Activated naive CD8-positive, alpha-beta T cell treated with anti-CD3 and anti-CD28 coated beads, Interleukin-2, amount 50 U/mL, for 24 hours (primary cell): ENCODE measurements around the gene TSTD2.

ENCODE experiments used
- ATAC-seq: fragments of 150-1000 bp; cut with Tn5 transposase; one replicate; pipeline ENCODE4 v1.10.0; 2021
- DNase-seq: peaks from one replicate; pipeline ENCODE4 v3.0.0; 2021
- H3K27ac Mint-ChIP-seq: one replicate; pipeline ENCODE4 v1.8.0; 2021; ENCODE audit warnings: mild to moderate bottlenecking, mixed read lengths
- H3K27me3 Mint-ChIP-seq: one replicate; pipeline ENCODE4 v1.8.0; 2021; ENCODE audit warnings: mixed read lengths
- H3K36me3 Mint-ChIP-seq: one replicate; pipeline ENCODE4 v1.8.0; 2021; ENCODE audit warnings: low read depth, mixed read lengths
- H3K4me1 Mint-ChIP-seq: one replicate; pipeline ENCODE4 v1.8.0; 2021; ENCODE audit warnings: mixed read lengths
- H3K4me3 Mint-ChIP-seq: one replicate; pipeline ENCODE4 v1.8.0; 2021; ENCODE audit warnings: mild to moderate bottlenecking, moderate library complexity, mixed read lengths
- H3K9me3 Mint-ChIP-seq: one replicate; pipeline ENCODE4 v1.8.0; 2021; ENCODE audit warnings: mixed read lengths

The TSTD2 gene

GRCh38 chr9:97556721-97557605 lies 76.2 kb downstream of the TSTD2 start:
- H3K4me3 Mint-ChIP-seq, result no peak overlapping the region
- no peaks in the 10 kb centered on the region for H3K36me3 Mint-ChIP-seq
- H3K9me3 Mint-ChIP-seq, result no peaks in the 10 kb centered on the region
- H3K27me3 Mint-ChIP-seq, result peaks cover 15% of the 10 kb centered on the region
- no peak for DNase-seq
- ATAC-seq, result no peak
- no peak overlapping the region for H3K27ac Mint-ChIP-seq
- peaks cover 6% of the 10 kb centered on the region for H3K4me1 Mint-ChIP-seq

GRCh38 chr9:97556036-97556720 lies 77.0 kb downstream of the TSTD2 start:
- H3K9me3 Mint-ChIP-seq, result no peaks in the 10 kb centered on the region
- H3K36me3 Mint-ChIP-seq, result no peaks in the 10 kb centered on the region
- H3K27me3 Mint-ChIP-seq, result peaks cover 15% of the 10 kb centered on the region
- H3K27ac Mint-ChIP-seq, result no peak overlapping the region
- DNase-seq (no peak), ATAC-seq (no peak)
- H3K4me1 Mint-ChIP-seq, result peaks cover 6% of the 10 kb centered on the region
- H3K4me3 Mint-ChIP-seq, result no peak overlapping the region

GRCh38 chr9:97555164-97555563 lies 78.0 kb downstream of the TSTD2 start:
- Mint-ChIP-seq H3K27me3 (peaks cover 17% of the 10 kb centered on the region), H3K4me3 (no peak overlapping the region), H3K36me3 (no peaks in the 10 kb centered on the region), H3K27ac (no peak overlapping the region), H3K9me3 (no peaks in the 10 kb centered on the region), H3K4me1 (peaks cover 6% of the 10 kb centered on the region)
- no peak for ATAC-seq
- no peak for DNase-seq

- H3K4me3 Mint-ChIP-seq, result no peak overlapping the region
- peaks cover 18% of the 10 kb centered on the region for H3K27me3 Mint-ChIP-seq
- no peaks in the 10 kb centered on the region for H3K36me3 Mint-ChIP-seq
- ATAC-seq (no peak), DNase-seq (no peak)
- no peak overlapping the region for H3K27ac Mint-ChIP-seq
- no peaks in the 10 kb centered on the region for H3K9me3 Mint-ChIP-seq
- H3K4me1 Mint-ChIP-seq, result peaks cover 5% of the 10 kb centered on the region
Observed at GRCh38 chr9:97554566-97555075, 78.5 kb downstream of the TSTD2 start.

GRCh38 chr9:97553841-97554240 lies 79.3 kb downstream of the TSTD2 start:
- peaks cover 15% of the 10 kb centered on the region for H3K27me3 Mint-ChIP-seq
- no peaks in the 10 kb centered on the region for H3K9me3 Mint-ChIP-seq
- peaks cover under 1% of the 10 kb centered on the region for H3K4me1 Mint-ChIP-seq
- no peak overlapping the region for H3K4me3 Mint-ChIP-seq
- H3K36me3 Mint-ChIP-seq, result no peaks in the 10 kb centered on the region
- no peak for DNase-seq
- H3K27ac Mint-ChIP-seq, result no peak overlapping the region
- no peak for ATAC-seq

GRCh38 chr9:97553141-97553540 lies 80.0 kb downstream of the TSTD2 start:
- Mint-ChIP-seq H3K4me1 (no peaks in the 10 kb centered on the region), H3K4me3 (no peak overlapping the region), H3K36me3 (no peaks in the 10 kb centered on the region), H3K27ac (no peak overlapping the region), H3K9me3 (no peaks in the 10 kb centered on the region), H3K27me3 (peaks cover 17% of the 10 kb centered on the region)
- DNase-seq (no peak), ATAC-seq (no peak)

- DNase-seq, result no peak
- H3K4me1 Mint-ChIP-seq, result no peaks in the 10 kb centered on the region
- H3K4me3 Mint-ChIP-seq, result no peak overlapping the region
- H3K27me3 Mint-ChIP-seq, result peaks cover 14% of the 10 kb centered on the region
- H3K36me3 Mint-ChIP-seq, result no peaks in the 10 kb centered on the region
- H3K9me3 Mint-ChIP-seq, result no peaks in the 10 kb centered on the region
- ATAC-seq, result no peak
- no peak overlapping the region for H3K27ac Mint-ChIP-seq
Observed at GRCh38 chr9:97551308-97551707, 81.9 kb downstream of the TSTD2 start.

- no peaks in the 10 kb centered on the region for H3K36me3 Mint-ChIP-seq
- ATAC-seq (no peak), DNase-seq (no peak)
- no peaks in the 10 kb centered on the region for H3K4me1 Mint-ChIP-seq
- H3K9me3 Mint-ChIP-seq, result no peaks in the 10 kb centered on the region
- no peak overlapping the region for H3K4me3 Mint-ChIP-seq
- H3K27me3 Mint-ChIP-seq, result peaks cover 12% of the 10 kb centered on the region
- no peak overlapping the region for H3K27ac Mint-ChIP-seq
Observed at GRCh38 chr9:97550386-97550785, 82.8 kb downstream of the TSTD2 start.
